ENCODE results near the gene MAPRE3.

MAPRE3 gene

DNA sequence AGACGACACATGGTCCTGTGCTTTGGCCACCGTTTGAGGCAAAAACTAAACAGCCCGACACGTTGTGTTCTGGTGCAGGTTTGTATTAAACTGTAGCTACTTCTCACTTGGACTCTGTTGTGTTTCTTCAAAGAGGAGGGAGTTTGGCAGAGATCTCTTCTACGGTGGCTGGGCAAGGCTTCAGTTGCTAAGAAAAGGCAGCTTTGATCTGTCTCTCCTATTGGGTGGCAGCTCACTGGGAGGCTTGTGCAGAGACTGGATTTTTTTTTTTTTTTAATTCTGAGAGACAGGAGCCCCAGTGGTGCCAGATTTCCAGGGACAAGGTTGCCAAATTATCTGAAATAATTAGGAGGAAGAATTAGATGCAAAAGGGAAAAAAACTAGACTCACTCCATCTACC, 20.2 kb upstream of the MAPRE3 start:
- no peak for DNase-seq (ENCODE audit: low read depth)

DNA sequence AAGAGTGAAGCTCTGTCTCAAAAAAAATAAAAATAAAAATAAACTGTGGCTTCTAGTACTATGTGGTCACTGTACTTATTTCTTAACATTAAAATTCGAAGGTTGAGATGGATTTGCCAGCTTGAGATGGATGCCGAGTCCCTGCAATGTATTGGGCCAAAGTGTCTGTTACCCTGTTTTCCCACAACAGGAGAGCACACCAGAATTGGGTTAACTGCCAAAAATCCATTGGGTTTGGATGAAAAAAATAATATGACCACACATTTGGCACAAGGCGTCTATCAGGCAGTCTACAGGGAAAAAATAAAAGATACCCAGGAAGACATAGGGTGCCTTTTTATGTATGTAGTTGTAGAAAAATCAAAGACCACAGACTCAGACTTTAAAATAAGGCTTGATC, 19.2 kb upstream of the MAPRE3 start:
- no peak for DNase-seq (ENCODE audit: low read depth)

DNA sequence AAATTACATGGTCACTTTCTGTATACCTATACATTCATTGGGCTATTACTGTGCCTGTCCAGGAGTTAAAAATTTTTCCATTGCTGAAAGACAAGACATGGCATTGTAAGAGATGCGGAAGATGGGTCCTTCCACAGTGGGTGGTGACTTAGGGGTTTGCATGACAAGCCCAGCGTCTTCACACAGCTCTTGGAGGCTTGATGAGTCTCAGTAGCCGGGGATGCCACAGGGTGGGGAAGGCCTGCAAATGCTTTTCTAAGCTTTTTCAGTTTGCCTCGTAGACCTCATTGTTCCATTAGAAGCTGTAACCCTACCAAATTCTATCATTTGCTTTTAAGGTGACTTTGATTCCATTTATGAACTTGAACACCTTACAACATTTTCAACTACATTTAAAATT, 18.1 kb upstream of the MAPRE3 start:
- DNase-seq (ENCODE audit: low read depth), result no peak

DNA sequence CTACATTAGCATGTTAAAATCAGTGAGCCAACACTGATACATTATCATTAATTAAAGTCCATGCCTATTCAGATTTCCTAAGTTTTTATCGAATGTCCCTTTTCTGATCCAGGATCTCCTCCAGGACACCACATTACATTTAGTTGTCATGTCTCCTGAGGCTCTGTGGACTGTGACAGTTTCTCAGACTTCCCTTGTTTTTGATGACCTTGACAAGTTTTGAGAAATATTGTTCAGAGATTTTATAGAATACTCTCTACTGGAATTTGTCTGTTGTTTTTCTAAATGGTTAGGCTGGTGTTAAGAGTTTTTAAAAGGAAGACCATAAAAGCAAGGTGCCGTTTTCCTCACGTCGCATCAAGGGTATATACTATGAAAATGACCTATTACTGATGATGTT, 16.3 kb upstream of the MAPRE3 start:
- no peak for DNase-seq (ENCODE audit: low read depth)

DNA sequence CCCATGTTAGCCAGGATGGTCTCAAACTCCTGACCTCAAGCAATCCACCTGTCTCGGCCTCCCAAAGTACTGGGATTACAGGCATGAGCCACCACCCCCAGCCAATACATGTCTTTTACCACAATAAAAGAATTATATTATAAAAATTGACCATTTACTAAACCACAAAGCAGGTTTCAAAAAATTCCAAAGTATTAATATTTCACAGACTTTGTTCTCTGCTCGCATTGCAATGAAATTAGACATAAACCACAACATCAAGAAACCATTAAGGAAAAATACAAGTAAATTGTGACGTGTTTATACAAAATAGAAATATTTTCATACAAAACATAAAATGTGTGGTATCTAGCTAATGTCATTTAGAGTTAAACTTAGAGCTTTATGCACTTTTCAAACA, 13.4 kb upstream of the MAPRE3 start:
- DNase-seq (ENCODE audit: low read depth), result no peak

DNA sequence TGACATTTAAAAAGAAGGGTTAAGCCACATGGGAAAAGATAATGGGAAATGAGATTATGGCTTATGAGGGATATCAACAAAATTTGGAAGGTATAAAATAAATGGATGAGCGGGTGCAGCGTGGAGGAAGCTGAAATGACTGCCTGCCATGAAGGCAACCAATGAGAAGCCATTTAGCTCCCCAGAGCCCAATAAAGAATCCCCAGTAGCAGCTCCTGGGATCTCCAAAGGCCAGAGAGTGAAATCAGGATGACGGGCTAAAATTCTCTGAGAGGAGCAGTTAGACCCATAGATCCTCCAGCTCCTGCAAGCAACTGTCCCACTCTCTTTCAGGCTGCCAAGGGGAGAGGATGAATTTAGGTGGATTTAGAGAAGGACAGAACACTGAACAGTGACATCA, 12.9 kb upstream of the MAPRE3 start:
- DNase-seq (ENCODE audit: low read depth), result no peak

DNA sequence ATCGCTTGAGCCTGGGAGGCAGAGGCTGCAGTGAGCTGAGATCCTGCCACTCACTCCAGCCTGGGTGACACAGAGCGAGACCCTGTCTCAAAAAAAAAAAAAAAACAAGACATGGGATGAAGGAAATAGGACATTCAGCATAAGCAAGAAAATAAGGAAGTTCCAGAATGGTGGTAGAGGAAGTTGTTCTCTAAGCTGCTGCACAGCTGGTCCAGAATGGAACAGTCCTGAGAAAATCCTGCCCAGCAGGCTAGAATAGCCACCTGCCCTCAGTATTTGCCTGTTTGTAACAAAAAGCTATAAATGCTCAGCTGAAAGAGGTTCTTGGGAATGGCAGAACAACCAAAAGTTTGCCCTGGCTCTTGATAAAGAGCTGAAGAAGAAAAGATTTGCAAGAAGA, 11.1 kb upstream of the MAPRE3 start:
- DNase-seq (ENCODE audit: low read depth), result no peak

DNA sequence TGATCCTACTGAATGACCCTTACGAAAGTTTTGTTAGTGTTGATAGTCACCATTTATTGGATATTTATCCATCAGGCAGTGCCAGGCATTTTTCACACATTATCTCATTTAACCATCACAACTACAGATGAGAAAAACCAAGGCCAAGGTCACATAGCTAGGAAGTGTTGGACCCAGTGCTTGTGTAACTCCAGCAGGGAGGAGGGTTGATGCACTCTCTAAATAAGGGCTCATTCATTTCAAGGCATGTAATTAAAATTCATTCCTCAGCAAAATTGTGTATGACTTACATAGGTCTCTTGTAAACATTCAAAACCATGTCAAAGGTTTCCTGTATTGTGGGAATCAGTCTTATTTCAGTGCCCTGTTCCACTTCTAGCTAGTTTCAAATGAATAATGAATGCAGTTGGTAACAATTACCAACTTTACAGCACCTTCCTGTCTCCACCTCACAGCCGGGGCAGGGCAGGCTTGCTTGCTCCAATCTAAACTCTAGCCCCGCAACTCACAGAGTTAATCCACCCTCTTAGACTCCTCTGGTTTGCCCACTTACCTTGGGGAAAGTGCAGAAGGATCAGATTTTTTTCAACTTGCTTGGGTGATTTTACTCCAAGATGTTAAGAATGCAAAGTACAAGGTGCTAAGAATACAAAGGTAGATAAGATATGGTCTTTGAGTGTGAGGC, 5.8 kb upstream of the MAPRE3 start:
- no peak for DNase-seq (ENCODE audit: low read depth)

DNA sequence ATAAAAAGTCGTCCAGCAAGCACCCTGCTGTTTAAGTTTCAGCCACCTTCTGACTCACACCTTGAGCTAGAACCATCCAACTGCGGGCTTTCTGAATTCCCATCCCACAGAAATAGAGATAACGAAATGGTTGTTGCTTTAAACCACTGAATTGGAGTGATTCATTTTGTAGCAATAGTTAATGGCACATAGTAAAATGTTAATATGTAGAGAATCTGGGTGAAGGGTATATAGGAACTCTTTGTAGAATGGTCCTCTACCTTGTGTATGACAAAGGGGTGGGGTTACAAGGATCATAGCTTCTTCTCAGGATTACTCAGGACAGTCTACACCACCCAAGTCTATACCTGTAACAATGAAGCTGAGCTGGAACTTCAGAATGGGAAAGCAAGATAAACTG, 2.4 kb upstream of the MAPRE3 start:
- no peak for DNase-seq (ENCODE audit: low read depth)

DNA sequence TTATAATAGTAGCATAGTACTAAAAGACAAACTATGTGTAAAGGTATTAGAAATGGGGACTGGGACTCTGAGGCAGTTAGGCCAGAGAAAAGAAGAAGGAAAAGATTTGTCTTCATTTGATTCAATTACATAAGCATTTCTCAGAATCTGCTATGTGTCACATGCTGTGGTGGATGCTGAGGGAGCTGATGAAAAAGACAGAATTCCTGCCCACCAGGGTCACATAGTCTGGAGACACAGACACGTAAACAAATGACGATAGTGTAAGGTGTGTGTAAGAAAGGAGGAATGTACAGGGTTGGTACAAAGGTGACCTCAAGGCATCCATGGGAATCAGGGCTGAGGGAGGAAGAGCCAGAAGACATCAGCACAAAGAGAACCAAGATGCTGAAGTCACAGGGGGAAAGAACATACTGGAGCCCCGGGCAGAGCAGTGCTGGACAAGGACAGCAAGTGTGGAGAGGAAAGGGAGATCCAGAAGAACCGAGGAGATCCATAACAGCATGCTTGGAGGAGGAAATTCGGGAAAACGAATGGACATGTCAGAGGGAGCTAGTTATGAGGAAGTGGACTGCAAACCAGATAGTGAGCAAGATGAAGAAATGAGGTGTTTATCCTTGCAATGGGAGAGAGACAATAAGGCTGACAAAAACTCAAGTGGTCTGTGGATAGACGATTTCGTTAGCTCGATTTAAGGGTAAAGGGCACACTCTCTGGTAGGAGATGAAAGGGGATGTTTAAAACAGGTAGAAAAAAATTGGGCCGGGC, 1.2 kb upstream of the MAPRE3 start:
- DNase-seq (ENCODE audit: low read depth), result peak; percentile 29

DNA sequence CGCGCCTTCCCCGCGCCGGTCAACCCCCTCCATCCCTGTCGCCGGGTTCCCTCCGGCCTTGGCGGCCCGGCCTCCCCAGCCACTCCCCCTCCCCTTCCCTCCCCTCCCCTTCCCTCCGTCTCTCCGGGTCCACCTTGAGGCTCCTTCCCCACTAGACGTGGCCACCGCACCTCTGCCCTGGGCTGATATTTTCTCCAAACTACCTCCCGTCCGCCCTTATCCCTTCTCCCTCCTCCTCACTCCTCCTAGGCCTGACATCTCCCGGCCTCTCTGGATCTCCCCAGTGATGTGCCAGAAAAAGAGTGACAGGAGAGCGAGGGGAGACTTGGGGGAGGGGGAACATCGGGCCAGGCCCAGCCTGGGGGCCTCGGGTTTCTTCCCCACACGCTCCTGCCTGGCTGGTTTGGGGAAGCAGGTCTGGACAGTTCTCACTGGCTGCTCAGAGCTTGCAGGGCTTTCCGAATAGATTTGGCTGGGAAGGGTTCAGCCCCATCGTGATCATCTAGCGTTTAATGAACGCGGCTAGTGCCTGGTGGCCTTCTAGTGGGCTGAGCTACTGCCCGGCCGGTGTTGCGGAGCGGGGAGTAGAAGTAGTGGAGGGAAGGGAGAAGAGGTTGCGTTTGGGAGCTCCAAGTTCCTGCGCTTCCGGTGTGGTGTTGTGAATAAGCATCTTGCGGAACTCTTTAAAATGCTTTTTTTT, 641 bp downstream of the MAPRE3 start:
- DNase-seq (ENCODE audit: low read depth), result peak; percentile 34

DNA sequence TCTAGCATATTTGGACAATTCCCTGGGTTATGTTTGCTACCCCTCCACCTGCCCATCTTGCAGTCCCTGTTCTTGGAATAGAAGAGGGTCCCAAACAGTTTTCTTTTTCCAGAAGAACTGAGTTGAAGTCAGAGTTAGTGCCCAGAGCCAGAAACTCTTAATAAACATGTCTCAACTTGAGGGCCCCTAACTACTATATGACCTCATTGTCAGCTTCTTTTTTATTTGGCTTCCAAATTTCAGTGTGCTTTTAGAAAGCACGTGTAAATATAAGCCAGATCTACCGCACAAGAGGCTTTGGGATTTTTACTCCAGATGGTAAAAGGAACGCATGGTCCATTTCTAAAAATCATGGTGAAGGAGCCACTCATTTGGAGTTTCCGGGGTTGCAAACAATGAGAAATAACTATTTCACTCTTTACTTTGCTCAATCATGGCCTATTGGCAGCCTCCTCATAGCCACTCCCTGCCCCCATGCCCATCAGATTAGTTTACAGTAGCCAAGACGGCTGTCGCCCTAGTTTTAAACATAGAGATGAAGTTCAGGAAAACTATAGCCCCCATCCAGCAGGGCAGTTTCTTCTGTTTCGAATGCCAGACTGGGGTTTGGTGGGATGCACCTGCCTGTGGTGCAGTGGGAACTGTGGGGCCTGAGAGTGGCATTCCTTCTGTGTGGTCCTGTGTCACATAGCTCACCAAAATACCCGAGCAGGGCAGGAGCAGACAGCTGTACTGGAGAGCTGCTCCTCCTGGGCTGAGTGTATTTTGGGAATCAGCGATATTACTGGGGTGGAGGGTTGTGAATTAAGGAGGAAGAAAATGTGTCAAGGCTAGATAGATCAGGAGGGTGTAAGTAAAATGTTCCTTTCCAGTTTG, 1.7 kb downstream of the MAPRE3 start:
- DNase-seq (ENCODE audit: low read depth), result no peak

DNA sequence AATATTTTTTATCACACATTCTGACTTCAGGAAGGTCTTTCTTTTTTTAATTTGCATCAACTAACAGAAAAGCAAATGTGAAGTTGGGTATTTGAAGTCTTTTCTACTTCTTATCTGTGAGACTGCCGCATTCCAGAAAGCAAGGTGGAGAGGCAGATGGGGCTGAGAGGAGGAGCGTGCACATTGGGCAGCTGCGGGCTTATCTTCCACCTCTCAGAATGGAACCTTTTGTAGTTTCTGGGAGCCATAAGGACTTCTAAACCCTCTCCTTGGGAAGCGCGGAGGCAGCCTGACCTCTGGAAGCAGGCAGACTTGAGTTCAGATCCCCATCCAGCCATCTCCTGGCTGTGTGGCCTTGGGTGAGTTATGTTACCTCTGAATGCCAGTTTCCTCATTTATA, 3.9 kb downstream of the MAPRE3 start:
- no peak for DNase-seq (ENCODE audit: low read depth)

DNA sequence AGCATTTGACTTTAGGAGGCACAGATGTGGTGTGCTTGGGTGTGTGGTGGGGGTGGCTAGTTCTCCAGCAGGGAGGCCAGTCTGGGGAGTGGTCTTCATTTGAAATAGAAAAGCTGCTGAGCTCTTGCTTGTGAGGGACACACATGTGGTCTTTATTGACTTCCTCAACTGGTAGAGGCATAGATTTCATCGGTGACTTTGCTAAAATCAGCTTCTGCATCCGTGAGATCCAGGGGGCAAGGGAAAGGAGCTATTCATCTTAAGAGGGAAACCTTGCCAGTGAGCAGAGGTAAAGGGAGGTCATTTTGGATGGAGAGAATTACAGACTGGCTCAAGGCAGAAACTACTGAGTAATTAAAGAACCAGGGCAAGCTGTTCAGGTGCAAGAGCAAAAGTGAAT, 4.7 kb downstream of the MAPRE3 start:
- DNase-seq (ENCODE audit: low read depth), result no peak

DNA sequence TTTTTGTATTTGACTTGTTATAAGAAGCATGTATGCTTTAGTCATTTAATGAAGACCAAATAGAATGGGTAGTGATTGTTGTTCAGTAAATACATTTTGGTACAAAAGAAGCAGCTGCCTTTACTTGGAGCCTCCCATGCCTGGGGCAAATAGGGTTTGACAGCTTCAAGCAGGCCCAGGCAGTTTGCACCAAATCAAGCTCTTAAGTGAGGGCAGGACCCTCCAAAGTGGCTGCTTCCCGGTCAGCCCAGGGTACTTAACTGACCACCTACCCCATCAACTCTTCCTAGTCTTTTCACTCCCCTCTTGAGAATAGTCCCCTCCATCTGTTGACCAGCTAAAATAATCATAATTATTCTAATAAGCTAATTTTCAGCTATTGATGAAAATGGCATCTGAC, 5.2 kb downstream of the MAPRE3 start:
- no peak for DNase-seq (ENCODE audit: low read depth)

DNA sequence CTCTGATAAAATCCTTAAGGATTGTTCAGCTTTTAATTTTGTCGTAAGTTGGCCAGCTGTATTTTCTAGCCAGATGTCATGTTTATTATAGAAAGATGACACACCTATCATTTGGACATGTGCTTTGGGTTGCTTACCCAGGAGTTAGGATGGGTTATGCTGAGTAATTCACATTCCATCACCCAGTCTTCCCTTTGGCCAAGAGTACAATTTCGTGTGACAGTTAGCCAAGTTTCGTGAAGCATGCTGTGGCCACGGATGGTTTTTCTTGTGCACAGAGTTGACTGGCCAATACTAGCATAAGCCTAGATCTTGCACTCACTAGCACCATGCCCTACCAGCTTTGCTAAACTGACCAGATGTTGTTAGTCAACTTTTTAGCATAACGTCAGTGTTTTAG, 5.8 kb downstream of the MAPRE3 start:
- peak; percentile 16 for DNase-seq (ENCODE audit: low read depth)

DNA sequence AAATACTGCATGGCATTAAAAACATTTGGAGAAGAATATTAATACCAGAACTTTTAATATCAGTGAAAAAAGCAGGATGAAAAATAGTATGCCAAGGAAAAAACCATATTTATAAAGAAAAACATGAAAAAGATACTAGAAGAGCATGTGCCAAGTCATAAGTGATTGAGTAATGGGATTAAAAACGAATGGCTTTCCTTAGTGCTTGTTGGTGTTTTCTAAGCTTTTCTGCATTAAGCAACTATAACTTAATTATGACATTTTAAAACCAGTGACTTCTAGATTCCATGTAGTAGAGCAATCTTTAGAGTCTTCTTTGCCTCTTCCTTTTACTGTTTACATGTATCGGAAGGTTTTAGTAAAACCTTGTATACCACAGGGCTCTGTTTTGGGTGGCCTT, 6.6 kb downstream of the MAPRE3 start:
- no peak for DNase-seq (ENCODE audit: low read depth)

DNA sequence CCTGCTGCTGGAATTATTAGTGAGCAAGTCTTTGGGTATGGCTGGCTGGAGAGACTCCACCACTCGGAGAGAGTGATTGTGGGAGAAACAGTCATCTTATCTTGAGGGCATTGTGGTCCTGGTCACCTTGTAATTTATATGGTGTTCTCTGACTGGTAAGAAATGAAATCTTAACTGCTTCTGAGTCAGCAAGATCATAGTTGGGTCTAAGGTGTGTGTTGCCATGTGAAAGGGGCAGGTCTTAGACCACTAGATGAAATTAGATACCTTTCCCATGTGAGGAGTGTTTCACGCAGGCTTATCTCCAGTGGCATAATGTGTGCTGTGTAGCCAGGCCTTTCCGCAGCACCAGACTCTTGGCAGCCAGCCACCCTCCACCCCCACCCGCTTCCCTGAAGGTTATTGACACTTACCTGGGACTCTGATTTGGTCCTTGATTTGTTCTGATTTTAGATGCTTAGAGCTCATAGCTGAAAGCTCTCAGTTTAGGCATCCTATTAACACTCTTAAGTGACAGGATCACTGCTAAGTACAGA, 7.7 kb downstream of the MAPRE3 start:
- no peak for DNase-seq (ENCODE audit: low read depth)

DNA sequence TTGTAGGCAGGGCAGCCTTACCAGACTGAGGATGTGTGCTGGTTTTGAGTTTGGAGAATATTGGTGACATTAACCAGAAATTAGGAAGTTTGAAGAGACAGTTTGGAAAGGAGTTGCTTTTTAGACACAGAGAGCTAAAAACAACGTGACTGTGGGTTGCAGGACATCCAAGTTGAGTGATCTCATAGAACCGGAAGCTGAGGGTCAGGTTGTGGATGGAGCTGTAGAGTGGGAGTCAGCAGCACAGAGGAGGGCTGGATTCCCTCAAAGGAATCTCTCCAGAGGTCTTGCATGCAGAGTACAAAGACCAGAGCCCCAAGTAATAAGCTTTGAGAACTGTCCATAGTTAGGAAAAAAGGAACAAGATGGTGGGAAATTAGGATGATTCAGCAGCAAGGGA, 9.3 kb downstream of the MAPRE3 start:
- peak; percentile 31 for DNase-seq (ENCODE audit: low read depth)

DNA sequence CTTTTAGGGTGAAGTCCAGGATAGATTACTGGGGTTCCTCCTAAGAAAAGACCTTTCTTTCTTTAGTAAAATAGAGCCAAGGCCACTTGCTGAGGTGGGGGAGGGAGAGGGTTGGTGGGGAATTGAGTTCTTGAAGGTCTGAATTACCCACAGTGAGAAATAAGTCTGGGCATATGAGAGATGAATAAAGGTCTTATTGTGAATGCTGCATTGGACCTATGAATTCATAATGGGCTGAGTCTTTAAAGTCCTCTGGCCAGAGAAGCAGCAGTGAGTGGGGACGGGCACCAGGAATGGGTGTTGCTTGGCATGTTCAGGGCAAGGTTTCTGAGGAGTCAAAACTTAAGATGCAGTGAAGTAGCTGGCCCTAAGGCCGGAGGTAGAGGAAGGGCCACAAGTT, 10.5 kb downstream of the MAPRE3 start:
- no peak for DNase-seq (ENCODE audit: low read depth)

DNA sequence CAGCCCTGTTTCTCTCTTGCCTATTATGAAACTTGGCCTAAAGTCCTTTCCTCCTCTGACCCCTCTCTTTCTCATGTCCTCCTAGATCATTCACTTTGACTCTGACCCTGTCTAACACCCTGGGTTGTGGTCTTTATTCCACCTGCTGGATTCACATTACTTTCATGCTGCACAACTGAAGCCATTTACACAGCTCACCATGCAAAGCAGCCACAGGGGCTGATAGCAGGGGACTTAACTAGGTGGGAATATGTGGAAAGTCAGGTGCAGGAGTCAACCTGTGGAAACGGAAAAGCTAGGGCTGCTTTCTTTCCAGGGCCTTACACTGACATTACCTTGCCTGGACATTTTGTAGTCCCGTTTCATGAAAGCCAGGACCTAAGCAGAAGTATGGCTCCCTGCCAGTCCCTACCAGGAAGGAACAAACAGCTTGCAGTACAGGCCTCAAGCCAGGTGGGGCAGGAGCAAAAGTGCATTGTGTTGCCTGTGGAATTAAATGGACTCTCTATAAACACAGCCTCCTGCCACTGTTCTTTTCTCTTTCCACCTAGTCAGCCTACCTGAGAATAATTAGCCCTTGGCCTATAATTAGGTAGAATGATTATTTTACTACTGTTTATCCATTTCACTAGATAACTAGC, 11.8 kb downstream of the MAPRE3 start:
- DNase-seq (ENCODE audit: low read depth), result peak; percentile 73

DNA sequence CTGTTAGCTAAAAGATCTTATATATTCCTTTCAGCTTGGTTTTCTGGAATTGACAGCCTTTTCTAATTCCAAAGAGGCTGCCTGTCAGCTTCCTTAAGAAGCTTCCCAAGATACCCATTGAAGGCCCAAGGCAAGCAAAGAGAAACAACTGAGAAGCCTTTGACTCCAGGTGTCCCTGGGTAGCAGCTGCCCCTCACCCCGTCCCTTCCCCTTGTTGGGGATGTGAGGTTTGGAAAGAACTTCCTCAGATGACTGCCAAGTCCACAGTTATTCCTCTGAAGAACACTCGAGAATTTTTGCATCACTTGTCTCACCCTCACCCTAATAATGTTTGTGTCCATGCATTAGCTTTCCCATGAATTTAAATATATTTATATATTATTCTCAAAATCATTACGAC, 13.3 kb downstream of the MAPRE3 start:
- DNase-seq (ENCODE audit: low read depth), result no peak

All from iris pigment epithelial cell (primary cell).